HG02943 (cell line): ENCODE measurements around the gene GARIN1A.
"Not testable (repeated sequence)": the region's sequence is repeated elsewhere in the genome, so short reads cannot be mapped to it uniquely, and the experiment has no call there.

Experiments
- ATAC-seq: cut with Tn5 transposase; IDR thresholded peaks from one replicate; pipeline ENCODE4 v1.9.1; 2021; ENCODE audit warnings: mild to moderate bottlenecking, low read depth, moderate library complexity; ENCODE audit not compliant: unreplicated experiment

Gene GARIN1A

GRCh38 chr7:128681794-128682537, 9.9 kb downstream of the GARIN1A start:
- no peak for ATAC-seq

DNA sequence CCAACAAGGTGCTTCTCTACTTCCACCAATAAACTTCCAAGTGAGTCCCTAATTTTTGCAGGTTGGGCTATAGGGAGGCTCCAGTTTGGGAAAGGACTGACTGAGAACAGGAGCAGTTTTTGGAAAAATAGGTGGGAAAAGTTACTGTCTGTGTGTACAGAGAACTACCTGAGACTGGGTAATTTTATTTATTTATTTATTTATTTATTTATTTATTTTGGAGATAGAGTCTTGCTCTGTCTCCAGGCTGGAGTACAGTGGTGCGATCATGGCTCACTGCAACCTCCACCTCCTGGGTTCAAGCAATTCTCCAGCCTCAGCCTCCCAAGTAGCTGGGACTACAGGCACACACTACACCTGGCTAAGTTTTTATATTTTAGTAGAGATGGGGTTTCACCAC, 11.2 kb downstream of the GARIN1A start:
- ATAC-seq = not testable (repeated sequence)

- not testable (repeated sequence) for ATAC-seq
Measured at GRCh38 chr7:128683738-128684137, 11.6 kb downstream of the GARIN1A start.

GRCh38 chr7:128687131-128687530, 15.0 kb downstream of the GARIN1A start:
- ATAC-seq = no peak

DNA sequence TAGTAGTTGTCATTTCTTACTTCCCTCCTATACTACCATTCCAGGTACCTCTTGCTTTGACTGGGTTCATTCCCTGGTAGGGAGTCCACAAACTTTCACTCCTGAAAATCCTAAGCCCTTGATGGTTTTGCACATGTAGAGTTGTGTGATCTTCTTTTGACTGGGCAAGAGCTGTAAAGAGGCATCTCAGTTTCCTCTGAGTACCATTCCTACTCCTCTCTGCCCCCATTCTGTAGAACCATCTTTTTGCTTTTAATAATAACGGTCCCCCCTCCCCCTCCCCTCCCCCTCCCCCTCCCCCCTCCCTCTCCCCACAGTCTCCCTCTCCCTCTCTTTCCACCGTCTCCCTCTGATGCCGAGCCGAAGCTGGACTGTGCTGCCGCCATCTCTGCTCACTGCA, 16.4 kb downstream of the GARIN1A start:
- ATAC-seq = no peak

GRCh38 chr7:128689161-128689935, 17.3 kb downstream of the GARIN1A start:
- ATAC-seq = not testable (repeated sequence)

- no peak for ATAC-seq
Measured at GRCh38 chr7:128691227-128691626, 19.1 kb downstream of the GARIN1A start.

GRCh38 chr7:128692623-128693270, 20.7 kb downstream of the GARIN1A start:
- ATAC-seq = no peak

DNA sequence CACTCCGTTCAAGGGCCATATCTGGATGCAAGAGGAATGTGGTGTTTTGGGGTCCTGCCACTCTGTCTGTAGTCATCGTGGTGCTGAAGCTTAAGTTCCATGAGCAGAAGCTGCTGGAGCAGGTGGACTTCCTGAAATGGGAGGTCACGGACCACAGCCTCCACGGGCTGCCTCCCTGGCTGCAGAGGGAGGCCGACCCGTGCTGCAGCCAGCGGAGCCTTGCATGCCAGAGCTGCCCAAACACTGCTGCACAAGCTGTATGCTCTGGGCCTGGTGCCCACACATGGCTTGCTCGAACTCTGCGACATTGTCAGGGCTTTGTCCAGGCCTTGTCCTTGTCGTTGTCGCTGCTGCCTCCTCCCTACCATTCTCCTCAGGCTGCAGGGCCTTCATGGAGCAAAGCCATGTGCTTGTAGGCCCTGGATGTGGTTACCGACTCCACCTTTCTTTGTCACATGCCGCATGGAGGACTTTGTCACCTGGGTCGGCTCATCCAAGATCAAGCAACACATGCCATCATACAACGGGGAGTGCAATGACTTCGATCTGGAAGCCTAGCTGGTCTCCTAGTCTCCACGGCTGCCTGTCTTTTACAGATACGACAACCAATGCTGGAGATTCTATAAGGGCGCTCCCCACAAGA, 21.4 kb downstream of the GARIN1A start:
- ATAC-seq = no peak

GRCh38 chr7:128694738-128695137, 22.6 kb downstream of the GARIN1A start:
- ATAC-seq = no peak

DNA sequence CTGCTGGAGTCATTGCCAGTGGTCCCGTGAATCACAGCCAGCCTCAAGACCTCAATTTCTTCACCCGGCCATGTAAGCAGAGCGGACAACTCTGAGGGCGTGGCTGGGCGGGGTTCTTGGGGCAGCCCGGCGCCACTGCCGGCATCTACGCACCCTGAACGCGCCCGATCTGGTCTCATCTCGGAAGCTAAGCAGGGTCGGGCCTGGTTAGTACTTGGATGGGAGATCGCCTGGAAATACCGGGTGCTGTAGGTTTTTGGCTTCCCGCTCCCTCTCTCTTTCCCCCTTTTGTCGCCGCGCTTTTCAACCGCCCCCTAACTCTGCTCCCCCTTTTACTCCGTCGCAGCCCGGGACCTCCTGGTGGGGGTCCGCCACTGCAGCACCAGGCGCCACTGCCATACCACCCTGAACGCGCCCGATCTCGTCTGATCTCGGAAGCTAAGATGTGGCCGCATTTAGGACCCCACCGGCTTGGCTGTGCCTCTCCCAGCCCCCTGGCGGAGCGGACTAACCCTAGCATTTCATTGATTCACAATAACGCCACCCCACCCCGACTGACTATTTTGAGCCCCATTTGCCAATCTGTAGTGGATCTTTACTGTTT, 25.3 kb downstream of the GARIN1A start:
- no peak for ATAC-seq

GRCh38 chr7:128699196-128699712, 27.2 kb downstream of the GARIN1A start:
- ATAC-seq = no peak

DNA sequence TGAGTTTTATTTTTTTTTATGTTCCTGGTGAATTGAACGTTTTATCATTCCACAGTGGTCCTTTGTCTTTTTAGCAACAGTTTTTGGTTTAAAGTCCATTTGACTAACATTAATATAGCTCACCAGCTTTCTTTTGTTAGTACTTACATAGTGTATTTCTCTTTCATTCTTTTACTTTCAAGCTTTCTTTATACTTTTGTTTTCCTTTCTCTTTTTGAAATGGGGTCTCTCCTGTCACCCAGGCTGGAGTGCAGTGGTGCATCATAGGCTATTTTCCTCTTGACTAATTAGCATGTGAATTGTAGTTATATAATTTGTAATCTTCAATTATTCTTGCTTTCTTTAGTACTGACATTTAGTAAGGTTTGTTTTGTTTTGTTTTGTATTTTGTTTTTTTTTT, 27.8 kb downstream of the GARIN1A start:
- ATAC-seq = no peak

DNA sequence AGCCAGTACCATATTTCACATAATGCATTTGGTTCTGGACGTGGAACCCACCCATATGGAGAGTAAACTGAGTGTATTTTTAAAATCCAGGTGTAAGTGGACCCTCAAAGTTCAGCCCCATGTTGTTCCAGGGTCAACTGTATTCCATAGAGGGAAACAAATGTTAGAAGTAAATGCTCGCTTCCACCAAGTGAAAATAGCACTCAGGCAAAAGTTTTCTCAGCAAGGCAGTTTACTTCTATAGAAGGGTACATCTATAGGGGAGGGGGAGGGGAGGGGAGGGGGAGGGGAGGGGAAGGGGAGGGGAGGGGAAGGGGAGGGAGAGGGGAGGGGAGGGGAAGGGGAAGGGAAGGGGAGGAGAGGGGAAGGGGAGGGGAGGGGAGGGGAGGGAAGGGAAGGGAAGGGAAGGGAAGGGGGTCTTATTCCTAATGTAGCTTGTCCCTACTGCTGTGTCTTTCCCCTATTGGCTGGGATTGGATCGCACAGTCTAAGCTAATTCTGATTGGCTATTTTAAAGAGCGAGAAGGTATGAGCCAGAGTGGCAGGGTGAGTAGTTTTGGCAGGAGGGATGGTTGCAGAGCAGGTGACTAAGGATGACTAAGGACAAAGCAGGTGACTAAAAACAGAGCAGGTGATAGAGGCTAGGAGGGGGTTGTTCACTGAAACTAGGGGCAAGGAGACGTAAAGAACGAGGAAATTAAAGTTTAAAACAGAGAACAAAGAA, 29.1 kb downstream of the GARIN1A start:
- ATAC-seq = no peak

GRCh38 chr7:128703609-128704241, 31.6 kb downstream of the GARIN1A start:
- no peak for ATAC-seq

DNA sequence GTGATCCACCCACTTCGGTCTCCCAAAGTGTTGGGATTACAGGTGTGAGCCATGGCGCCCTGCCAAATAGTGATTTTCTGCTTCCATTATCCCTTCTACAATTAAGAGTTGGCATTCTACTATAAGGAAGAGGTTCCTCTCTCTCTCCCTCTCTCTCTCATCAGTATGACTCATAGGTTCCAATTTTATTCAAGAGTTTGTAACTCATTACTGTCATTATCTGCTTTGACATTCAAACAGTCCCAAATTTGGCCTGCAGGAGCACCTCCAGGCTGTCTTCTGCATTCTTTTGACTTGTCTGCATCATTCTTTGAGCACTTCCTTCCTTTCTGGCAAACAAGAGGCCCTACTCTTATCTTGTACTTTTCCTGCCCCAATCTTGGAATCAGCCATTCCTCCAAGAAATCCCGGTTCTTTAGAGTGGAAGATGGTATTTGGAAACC, 33.8 kb downstream of the GARIN1A start:
- no peak for ATAC-seq

DNA sequence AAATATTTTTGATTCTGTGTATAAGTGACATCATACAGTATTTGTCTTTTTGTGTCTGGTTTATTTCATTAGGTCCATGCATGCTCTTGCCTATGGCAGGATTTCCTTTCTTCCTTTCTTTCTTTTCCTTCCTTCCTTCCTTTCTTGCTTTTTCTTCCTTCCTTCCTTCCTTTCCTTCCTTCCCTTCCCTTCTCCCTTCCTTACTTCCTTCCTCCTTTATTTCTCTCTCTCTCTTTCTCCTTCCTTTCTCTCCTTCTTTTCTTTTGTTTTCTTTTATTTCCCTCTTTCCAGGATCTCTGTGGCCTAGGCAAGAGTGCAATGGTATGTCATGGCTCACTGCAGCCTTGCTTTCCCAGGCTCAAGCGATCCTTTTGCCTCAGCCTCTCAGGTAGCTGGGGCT, 35.7 kb downstream of the GARIN1A start:
- no peak for ATAC-seq

DNA sequence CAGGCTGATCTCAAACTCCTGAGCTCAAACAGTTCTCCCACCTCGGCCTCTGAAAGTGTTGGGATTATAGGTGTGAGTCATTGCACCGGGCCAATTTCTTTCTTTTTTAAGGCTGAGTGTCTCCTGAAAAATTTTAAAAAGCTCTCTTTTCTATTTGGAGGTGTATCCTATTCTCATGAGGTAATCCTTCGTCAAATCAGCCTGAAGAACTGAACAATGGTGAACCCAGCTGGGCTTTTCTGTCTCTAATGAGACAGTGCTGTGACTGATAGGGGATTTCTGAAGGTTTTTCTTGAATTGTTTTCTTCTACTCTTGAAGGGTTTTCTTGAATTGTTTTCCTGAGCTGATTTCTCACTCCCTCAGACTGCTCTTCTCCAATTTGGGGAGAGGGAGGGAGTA, 36.1 kb downstream of the GARIN1A start:
- no peak for ATAC-seq

DNA sequence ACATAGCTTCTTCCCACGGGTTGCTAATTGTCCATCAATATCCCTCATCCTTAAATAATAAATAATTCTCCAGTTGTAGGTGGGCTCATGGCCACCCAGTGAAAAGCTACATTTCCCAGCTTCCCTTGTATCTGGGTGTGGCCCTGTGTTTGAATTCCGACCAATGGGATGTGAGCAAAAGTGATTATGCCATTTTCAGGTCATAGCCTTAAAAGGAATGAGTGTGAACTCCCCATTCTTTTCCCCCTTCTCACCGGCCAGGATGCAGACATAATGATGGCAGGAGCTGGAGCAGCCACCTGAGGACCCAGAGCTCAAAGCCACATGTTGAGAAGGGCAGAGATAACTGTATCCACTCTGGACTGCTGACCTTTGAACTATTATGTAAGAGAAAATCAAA, 36.7 kb downstream of the GARIN1A start:
- no peak for ATAC-seq
